ENCODE results near the gene ARHGEF6.

- TF ChIP-seq, protein P1, sequence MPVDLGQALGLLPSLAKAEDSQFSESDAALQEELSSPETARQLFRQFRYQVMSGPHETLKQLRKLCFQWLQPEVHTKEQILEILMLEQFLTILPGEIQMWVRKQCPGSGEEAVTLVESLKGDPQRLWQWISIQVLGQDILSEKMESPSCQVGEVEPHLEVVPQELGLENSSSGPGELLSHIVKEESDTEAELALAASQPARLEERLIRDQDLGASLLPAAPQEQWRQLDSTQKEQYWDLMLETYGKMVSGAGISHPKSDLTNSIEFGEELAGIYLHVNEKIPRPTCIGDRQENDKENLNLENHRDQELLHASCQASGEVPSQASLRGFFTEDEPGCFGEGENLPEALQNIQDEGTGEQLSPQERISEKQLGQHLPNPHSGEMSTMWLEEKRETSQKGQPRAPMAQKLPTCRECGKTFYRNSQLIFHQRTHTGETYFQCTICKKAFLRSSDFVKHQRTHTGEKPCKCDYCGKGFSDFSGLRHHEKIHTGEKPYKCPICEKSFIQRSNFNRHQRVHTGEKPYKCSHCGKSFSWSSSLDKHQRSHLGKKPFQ (tag by site-specific recombination; IDR thresholded peaks at IDR 0.05): no peak
- TF ChIP-seq, protein P2, sequence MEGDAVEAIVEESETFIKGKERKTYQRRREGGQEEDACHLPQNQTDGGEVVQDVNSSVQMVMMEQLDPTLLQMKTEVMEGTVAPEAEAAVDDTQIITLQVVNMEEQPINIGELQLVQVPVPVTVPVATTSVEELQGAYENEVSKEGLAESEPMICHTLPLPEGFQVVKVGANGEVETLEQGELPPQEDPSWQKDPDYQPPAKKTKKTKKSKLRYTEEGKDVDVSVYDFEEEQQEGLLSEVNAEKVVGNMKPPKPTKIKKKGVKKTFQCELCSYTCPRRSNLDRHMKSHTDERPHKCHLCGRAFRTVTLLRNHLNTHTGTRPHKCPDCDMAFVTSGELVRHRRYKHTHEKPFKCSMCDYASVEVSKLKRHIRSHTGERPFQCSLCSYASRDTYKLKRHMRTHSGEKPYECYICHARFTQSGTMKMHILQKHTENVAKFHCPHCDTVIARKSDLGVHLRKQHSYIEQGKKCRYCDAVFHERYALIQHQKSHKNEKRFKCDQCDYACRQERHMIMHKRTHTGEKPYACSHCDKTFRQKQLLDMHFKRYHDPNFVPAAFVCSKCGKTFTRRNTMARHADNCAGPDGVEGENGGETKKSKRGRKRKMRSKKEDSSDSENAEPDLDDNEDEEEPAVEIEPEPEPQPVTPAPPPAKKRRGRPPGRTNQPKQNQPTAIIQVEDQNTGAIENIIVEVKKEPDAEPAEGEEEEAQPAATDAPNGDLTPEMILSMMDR (tag by site-specific recombination; IDR thresholded peaks at IDR 0.05): no peak
- TF ChIP-seq REST (tag by site-specific recombination; IDR thresholded peaks at IDR 0.05) (no peak), GLIS2 (tag by site-specific recombination; IDR thresholded peaks at IDR 0.05) (no peak), ZNF19 (tag by site-specific recombination; IDR thresholded peaks at IDR 0.05; ENCODE audit: low read depth) (no peak), ZBTB10 (tag by site-specific recombination; IDR thresholded peaks at IDR 0.05) (no peak), ZBTB1 (tag by site-specific recombination; IDR thresholded peaks at IDR 0.05) (no peak), ZNF366 (tag by site-specific recombination; conservative IDR thresholded peaks at IDR 0.05) (no peak), ZNF701 (tag by site-specific recombination; IDR thresholded peaks at IDR 0.05) (no peak)
These were observed 44.0 kb downstream of the ARHGEF6 start for GRCh38 chrX:136736690-136737089.

Measured in HEK293 (cell line).